ENCODE measurements around the gene BTBD16. TPM values are rescaled to one million over a fixed set of nuclear protein-coding genes. Genes with fewer than 3 reads are reported as not detected.

Gene BTBD16
- total and polyA plus RNA-seq, 2 of the 13 experiments (the other 11 are each of a cell fraction or from before 2014, with no cell fraction given): 5.0 to 11.9 TPM

- TF ChIP-seq, protein P1, sequence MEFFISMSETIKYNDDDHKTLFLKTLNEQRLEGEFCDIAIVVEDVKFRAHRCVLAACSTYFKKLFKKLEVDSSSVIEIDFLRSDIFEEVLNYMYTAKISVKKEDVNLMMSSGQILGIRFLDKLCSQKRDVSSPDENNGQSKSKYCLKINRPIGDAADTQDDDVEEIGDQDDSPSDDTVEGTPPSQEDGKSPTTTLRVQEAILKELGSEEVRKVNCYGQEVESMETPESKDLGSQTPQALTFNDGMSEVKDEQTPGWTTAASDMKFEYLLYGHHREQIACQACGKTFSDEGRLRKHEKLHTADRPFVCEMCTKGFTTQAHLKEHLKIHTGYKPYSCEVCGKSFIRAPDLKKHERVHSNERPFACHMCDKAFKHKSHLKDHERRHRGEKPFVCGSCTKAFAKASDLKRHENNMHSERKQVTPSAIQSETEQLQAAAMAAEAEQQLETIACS (CRISPR knock-in tag; IDR thresholded peaks at IDR 0.05): peak; percentile 60
These were observed 104.0 kb downstream of the BTBD16 start (continued) for GRCh38 chr10:122374859-122375678.

DNA sequence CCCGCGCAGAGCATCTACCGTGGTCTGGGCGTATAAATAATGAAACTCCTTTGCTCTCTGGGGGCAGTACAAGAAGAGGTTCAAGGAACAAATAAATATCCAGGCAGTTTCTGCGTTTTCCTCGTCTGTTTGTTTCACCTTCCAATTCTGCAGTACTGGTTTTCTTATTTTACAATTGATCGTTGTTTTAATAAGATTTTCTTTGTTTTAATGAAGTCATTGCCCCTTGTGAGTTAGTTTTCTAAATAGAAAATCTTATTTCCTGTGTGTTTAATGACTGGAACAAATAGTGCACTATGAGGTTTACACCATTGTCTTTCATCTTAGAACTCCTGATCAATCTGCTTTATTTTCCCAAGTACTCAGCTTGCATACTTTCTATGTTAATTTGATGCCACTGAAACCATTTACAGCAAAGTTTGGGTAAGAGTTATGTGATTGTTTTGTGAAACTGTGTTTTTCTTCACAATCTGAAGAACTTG, 104.6 kb downstream of the BTBD16 start:
- ChIA-PET CTCF (ENCODE audit: low intra/inter-chr PET ratio, low total read pairs) (no interaction called here), POLR2A (interaction anchor here (1.1 to 3.2 kb wide), 6 partner anchors 16 to 108 kb away, joined by 4 to 53 read pairs (median 15); no protein-coding TSS in a partner anchor)
- intact Hi-C loops (cut with micrococcal nuclease; ENCODE audit: unreplicated experiment): loop anchor here (2.0 kb wide), 2 partner anchors 31 to 77 kb away; no protein-coding TSS in a partner anchor
- Histone ChIP-seq H3K79me2 (ENCODE audit: insufficient read depth, low read length) (peaks cover 58% of the 10 kb centered on the region), H3K9me3 (ENCODE audit: low read length) (no peaks in the 10 kb centered on the region), H2AFZ (ENCODE audit: low read length) (no peak overlapping the region), H3K9ac (ENCODE audit: insufficient read depth, low read depth, low read length) (peak overlapping the region; percentile 89), H3K4me2 (ENCODE audit: low read depth, low read length) (peak overlapping the region; percentile 77), H4K20me1 (ENCODE audit: insufficient read depth, low read length) (0 out of 2 replicates have a peak, but pooled peaks cover 5% of the 10 kb centered on the region), H3K36me3 (replicated peaks in 1 of 2; ENCODE audit: control insufficient read depth in 1 of 2, insufficient read depth in 2 of 2, low read length in 2 of 2) (peaks cover 0 to 8% of the 10 kb centered on the region in 2 experiments; a peak in 2 of 5 replicates), H3K27me3 (ENCODE audit: control insufficient read depth in 1 of 2, insufficient read depth in 2 of 2, low read length in 2 of 2) (no peaks in the 10 kb centered on the region), H3K4me3 (replicated peaks in 1 of 3; ENCODE audit: insufficient read depth in 1 of 3, low read depth in 2 of 3, low read length in 3 of 3) (peak overlapping the region; percentile 86 to 89 (median 87)), H3K27ac (ENCODE audit: extremely low read length, insufficient read depth, low read length) (peak overlapping the region; percentile 82), H3K4me1 (ENCODE audit: insufficient read depth, low read length) (peaks cover 70% of the 10 kb centered on the region)
- WGBS (ENCODE audit: low lambda C conversion rate): under 1% methylated on average over 7 of the region's 7 CpGs
- ATAC-seq (no peak), FAIRE-seq (no peak), DNase-seq (ENCODE audit: low spot score) (no peak)
- BruUV-seq (replicated peaks): TSS peak; percentile 57
- in situ Hi-C loops (cut with HindIII; ENCODE audit: extremely low pct_ligation_motif_present, low pct_unique_long_range_greater_than_20kb): no loop called here
- TF ChIP-seq BCL6 (CRISPR knock-in tag; IDR thresholded peaks at IDR 0.05) (no peak), ZNF577 (CRISPR knock-in tag; IDR thresholded peaks at IDR 0.05; ENCODE audit: borderline replicate concordance, low read depth) (no peak), PCBP1 (IDR thresholded peaks at IDR 0.05; ENCODE audit: borderline replicate concordance, low read depth, low read length) (no peak), ZFP36L1 (CRISPR knock-in tag; IDR thresholded peaks at IDR 0.05) (peak; percentile 25; the same call in 1 of the 2 replicates), MXI1 (IDR thresholded peaks at IDR 0.05; ENCODE audit: borderline replicate concordance, low read depth, low read length) (no peak), MNT (IDR thresholded peaks at IDR 0.05) (no peak), NFE2L1 (CRISPR knock-in tag; IDR thresholded peaks at IDR 0.05; ENCODE audit: borderline replicate concordance) (no peak), HMGXB4 (CRISPR knock-in tag; IDR thresholded peaks at IDR 0.05; ENCODE audit: borderline replicate concordance in 1 of 2, low read depth in 1 of 2) (no peak), ZNF354B (CRISPR knock-in tag; IDR thresholded peaks at IDR 0.05) (no peak), ZNF343 (CRISPR knock-in tag; IDR thresholded peaks at IDR 0.05) (no peak), SOX6 (IDR thresholded peaks at IDR 0.05) (no peak), SOX6 (CRISPR knock-in tag; IDR thresholded peaks at IDR 0.05) (no peak), THRA (CRISPR knock-in tag; IDR thresholded peaks at IDR 0.05; ENCODE audit: borderline replicate concordance) (no peak), NCOA2 (CRISPR knock-in tag; IDR thresholded peaks at IDR 0.05) (no peak)

Data from HepG2 (cell line).